Measurements from ENCODE around the gene BSPRY. TPM values are rescaled to one million over a fixed set of nuclear protein-coding genes. Genes with fewer than 3 reads are reported as not detected.

Gene BSPRY
- total RNA-seq, 1 experiment from 2014 or later: not detected

GRCh38 chr9:113386571-113387393 lies 37.4 kb downstream of the BSPRY start:
- DNase-seq (ENCODE audit: low read depth in 1 of 2, low spot score in 2 of 2): no peak
- Histone ChIP-seq H3K27ac (no peak overlapping the region), H3K27me3 (replicated peaks) (no peaks in the 10 kb centered on the region), H3K9me3 (replicated peaks) (no peaks in the 10 kb centered on the region), H3K36me3 (peaks cover 14% of the 10 kb centered on the region), H3K4me1 (replicated peaks) (no peaks in the 10 kb centered on the region), H3K4me3 (no peak overlapping the region)

- no peak overlapping the region for H3K27ac ChIP-seq
- H3K4me1 ChIP-seq (replicated peaks): no peaks in the 10 kb centered on the region
- no peak overlapping the region for H3K4me3 ChIP-seq
- no peaks in the 10 kb centered on the region for H3K9me3 ChIP-seq (replicated peaks)
- peaks cover 17% of the 10 kb centered on the region for H3K36me3 ChIP-seq
- DNase-seq (ENCODE audit: low read depth in 1 of 2, low spot score in 2 of 2): no peak
- H3K27me3 ChIP-seq (replicated peaks): no peaks in the 10 kb centered on the region
Observed at GRCh38 chr9:113387560-113388230, 38.4 kb downstream of the BSPRY start.

- no peaks in the 10 kb centered on the region for H3K27me3 ChIP-seq (replicated peaks)
- H3K9me3 ChIP-seq (replicated peaks): no peaks in the 10 kb centered on the region
- no peaks in the 10 kb centered on the region for H3K4me1 ChIP-seq (replicated peaks)
- H3K36me3 ChIP-seq: peaks cover 17% of the 10 kb centered on the region
- no peak overlapping the region for H3K4me3 ChIP-seq
- H3K27ac ChIP-seq: no peak overlapping the region
- no peak for DNase-seq (ENCODE audit: low read depth in 1 of 2, low spot score in 2 of 2)
Observed at GRCh38 chr9:113388833-113389232, 39.5 kb downstream of the BSPRY start.

DNA sequence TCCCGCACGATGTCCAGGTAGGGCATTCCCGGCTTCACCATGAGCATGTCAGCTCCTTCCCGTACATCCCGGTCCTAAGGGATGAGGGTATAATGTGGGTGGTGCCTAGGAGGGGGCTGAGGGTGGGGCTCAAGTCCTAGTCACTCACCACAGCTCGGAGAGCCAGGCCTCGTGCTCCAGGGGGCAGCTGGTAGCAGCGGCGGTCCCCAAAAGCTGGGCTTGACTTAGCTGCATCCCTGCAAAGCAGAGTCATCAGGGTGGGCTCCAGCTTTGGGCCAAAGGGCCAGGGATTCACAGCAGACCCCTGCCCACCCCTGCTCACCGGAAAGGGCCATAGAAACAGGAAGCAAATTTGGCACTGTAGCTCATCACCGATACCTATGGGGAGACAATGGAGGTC lies 40.1 kb downstream of the BSPRY start:
- H3K27me3 ChIP-seq (replicated peaks): no peaks in the 10 kb centered on the region
- H3K4me1 ChIP-seq (replicated peaks): no peaks in the 10 kb centered on the region
- H3K27ac ChIP-seq: no peak overlapping the region
- no peaks in the 10 kb centered on the region for H3K9me3 ChIP-seq (replicated peaks)
- H3K36me3 ChIP-seq: peaks cover 17% of the 10 kb centered on the region
- no peak overlapping the region for H3K4me3 ChIP-seq
- DNase-seq (ENCODE audit: low read depth in 1 of 2, low spot score in 2 of 2): no peak

- H3K27ac ChIP-seq: no peak overlapping the region
- H3K4me3 ChIP-seq: no peak overlapping the region
- H3K4me1 ChIP-seq (replicated peaks): no peaks in the 10 kb centered on the region
- no peaks in the 10 kb centered on the region for H3K27me3 ChIP-seq (replicated peaks)
- H3K9me3 ChIP-seq (replicated peaks): no peaks in the 10 kb centered on the region
- peaks cover 17% of the 10 kb centered on the region for H3K36me3 ChIP-seq
- DNase-seq (ENCODE audit: low read depth in 1 of 2, low spot score in 2 of 2): no peak
Observed at GRCh38 chr9:113390192-113390960, 41.0 kb downstream of the BSPRY start.

- no peak for DNase-seq (ENCODE audit: low read depth in 1 of 2, low spot score in 2 of 2)
- no peaks in the 10 kb centered on the region for H3K4me1 ChIP-seq (replicated peaks)
- no peaks in the 10 kb centered on the region for H3K27me3 ChIP-seq (replicated peaks)
- no peak overlapping the region for H3K4me3 ChIP-seq
- no peak overlapping the region for H3K27ac ChIP-seq
- H3K9me3 ChIP-seq (replicated peaks): no peaks in the 10 kb centered on the region
- peaks cover 17% of the 10 kb centered on the region for H3K36me3 ChIP-seq
Observed at GRCh38 chr9:113391917-113392316, 42.6 kb downstream of the BSPRY start.

DNA sequence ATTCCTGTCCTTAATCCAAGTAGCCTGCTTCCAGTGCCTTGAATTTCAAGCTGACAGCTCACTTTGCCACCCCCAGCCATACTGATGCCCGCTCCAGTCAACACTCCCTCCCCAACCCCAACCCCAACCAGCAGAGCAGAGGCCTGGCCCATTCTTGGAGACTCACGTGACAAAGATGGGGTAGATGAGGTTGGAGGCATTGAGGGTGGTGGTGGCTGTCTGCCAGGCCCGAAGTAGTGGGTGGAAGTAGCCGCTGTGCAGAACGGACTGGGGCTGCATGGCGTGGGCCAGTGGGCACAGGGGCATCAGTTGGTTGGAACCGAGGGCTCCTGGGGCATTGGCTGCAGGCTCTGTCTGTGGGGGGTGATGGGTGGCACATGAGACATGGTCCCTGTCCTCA lies 43.9 kb downstream of the BSPRY start:
- H3K27ac ChIP-seq: no peak overlapping the region

DNA sequence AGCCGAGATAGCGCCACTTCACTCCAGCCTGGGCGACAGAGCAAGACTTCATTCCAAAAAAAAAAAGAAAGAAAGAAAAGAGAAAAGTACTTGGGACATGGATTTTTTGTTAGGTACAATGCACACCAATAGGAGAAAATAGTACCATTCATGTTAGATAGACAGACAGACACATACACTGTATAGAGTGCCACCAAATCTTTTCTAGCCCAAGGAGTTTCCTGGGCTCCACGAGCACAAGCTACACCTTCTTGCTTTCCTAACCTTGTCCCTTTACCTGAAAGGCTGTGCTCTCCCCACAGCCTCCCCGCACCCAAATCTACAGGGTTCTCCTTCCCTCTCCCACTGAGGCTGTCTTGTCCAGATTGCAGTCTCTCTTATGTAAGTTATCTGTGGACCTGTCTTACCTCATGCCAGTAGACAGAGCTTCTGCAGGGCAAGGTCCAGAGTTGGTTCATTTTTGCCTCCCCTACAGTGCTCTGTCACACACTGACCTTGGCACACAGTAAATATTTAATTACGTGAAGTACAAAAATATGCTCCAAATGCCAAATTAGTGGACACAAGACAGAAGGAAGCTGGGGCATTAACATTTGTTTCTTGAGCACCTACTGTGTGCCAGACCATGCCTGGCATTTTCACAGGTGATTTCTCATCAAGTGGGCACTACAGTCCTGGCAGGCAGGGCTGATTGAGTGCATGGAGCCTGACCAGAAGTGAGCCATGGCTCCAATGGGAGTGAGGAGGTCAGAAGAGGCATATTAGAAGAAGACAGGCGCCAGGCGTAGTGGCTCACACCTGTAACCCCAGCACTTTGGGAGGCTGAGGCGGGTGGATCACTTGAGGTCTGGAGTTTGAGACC lies 45.9 kb downstream of the BSPRY start:
- H3K4me1 ChIP-seq (replicated peaks): peaks cover 16% of the 10 kb centered on the region
- no peak for DNase-seq (ENCODE audit: low read depth in 1 of 2, low spot score in 2 of 2)
- no peak overlapping the region for H3K27ac ChIP-seq
- H3K27me3 ChIP-seq (replicated peaks): no peaks in the 10 kb centered on the region
- H3K9me3 ChIP-seq (replicated peaks): no peaks in the 10 kb centered on the region
- no peak overlapping the region for H3K4me3 ChIP-seq
- peaks cover 13% of the 10 kb centered on the region for H3K36me3 ChIP-seq

More for the DNA sequence above, 43.9 kb downstream of the BSPRY start:
- H3K9me3 ChIP-seq (replicated peaks): no peaks in the 10 kb centered on the region
- peaks cover 7% of the 10 kb centered on the region for H3K4me1 ChIP-seq (replicated peaks)
- DNase-seq (ENCODE audit: low read depth in 1 of 2, low spot score in 2 of 2): no peak
- peaks cover 13% of the 10 kb centered on the region for H3K36me3 ChIP-seq
- H3K27me3 ChIP-seq (replicated peaks): no peaks in the 10 kb centered on the region
- H3K4me3 ChIP-seq: no peak overlapping the region

GRCh38 chr9:113397203-113397631 lies 47.9 kb downstream of the BSPRY start:
- Histone ChIP-seq H3K36me3 (peaks cover 3% of the 10 kb centered on the region; the same call in 1 of the 2 replicates), H3K9me3 (replicated peaks) (no peaks in the 10 kb centered on the region), H3K27ac (no peak overlapping the region), H3K4me3 (no peak overlapping the region), H3K4me1 (replicated peaks) (peaks cover 23% of the 10 kb centered on the region), H3K27me3 (replicated peaks) (no peaks in the 10 kb centered on the region)
- DNase-seq (ENCODE audit: low read depth in 1 of 2, low spot score in 2 of 2): no peak

GRCh38 chr9:113398796-113399195 lies 49.5 kb downstream of the BSPRY start:
- no peaks in the 10 kb centered on the region for H3K36me3 ChIP-seq
- H3K4me1 ChIP-seq (replicated peaks): peaks cover 23% of the 10 kb centered on the region
- no peak for DNase-seq (ENCODE audit: low read depth in 1 of 2, low spot score in 2 of 2)
- no peak overlapping the region for H3K4me3 ChIP-seq
- no peaks in the 10 kb centered on the region for H3K27me3 ChIP-seq (replicated peaks)
- no peak overlapping the region for H3K27ac ChIP-seq
- no peaks in the 10 kb centered on the region for H3K9me3 ChIP-seq (replicated peaks)

DNA sequence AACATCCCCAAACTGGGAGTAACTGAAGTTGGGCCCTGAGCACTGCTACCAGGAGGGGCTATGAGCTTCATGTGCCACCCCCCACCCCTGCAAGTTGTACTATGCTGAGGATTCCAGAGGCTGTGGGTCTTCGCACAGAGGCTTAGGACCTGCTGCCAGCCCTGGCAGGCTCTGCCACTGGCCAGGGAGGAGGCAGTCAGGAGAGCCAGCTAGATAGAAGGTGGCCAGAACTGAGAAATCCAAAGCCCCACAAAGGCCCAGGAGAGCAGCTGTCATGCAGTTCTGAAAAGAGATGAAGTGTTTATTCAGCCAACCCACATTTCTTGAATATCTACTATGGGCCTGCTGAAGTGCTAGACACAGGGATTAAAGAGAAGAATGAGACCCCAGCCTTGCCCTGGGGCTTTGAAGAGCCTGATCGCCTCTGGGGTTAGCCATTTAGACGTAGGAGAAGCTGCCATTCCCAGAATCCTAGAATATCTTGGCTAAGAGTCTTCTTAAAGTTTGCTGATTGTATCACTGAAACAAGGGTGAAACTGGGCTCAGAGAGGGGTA lies 50.4 kb downstream of the BSPRY start:
- no peaks in the 10 kb centered on the region for H3K36me3 ChIP-seq
- no peaks in the 10 kb centered on the region for H3K27me3 ChIP-seq (replicated peaks)
- no peak overlapping the region for H3K4me3 ChIP-seq
- no peak overlapping the region for H3K27ac ChIP-seq
- no peaks in the 10 kb centered on the region for H3K9me3 ChIP-seq (replicated peaks)
- DNase-seq (ENCODE audit: low read depth in 1 of 2, low spot score in 2 of 2): no peak
- peaks cover 23% of the 10 kb centered on the region for H3K4me1 ChIP-seq (replicated peaks)

DNA sequence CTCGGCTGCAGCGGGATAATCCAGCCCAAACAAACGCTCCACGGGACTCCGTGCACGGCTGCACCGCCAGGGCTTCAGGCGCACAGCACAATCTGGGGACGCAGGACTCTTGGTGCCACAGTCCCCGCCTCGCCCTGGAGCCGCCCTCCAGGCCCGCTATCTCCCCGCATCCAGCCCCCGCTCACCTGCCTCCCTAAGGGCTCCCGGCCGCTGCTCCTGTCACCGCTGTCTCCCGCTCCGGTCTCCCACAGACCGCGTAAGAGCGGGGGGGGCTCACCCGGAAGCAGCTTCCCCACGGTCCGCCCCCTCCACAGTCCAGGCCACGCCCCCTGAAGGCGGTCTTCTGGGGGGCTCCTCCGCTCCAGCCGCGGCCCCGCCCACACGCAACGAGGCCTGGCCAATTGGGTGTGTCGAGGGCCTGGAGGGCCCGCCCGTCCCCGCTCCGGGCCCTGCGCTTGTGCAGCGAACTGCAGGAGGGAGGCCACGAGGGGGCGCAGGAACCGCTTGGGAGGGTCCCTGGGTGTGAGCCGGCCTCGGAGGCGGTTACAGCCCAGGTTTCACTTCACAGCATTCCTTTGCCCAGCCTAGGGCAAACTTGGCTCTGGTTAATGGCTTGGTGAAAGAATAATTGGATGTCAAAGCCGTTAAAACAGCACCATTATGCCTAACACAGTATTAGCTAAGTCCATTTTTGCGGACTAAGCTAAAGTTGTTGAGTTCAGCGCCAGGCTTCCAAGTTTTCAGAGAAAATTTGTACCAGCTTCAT lies 51.9 kb downstream of the BSPRY start, which contains the start of gene ALAD:
ALAD (minus strand) TSS at position 258 of the 766 bp plus-strand sequence. CDS start 7,725 bp downstream, outside the sequence.
- peak within 1 kb of the TSS; percentile 64 for H3K4me3 ChIP-seq
- H3K9me3 ChIP-seq (replicated peaks): no peaks in the 10 kb centered on the region
- no peaks in the 10 kb centered on the region for H3K27me3 ChIP-seq (replicated peaks)
- peaks cover 23% of the 10 kb centered on the region for H3K4me1 ChIP-seq (replicated peaks)
- peak within 1 kb of the TSS; percentile 9 for H3K27ac ChIP-seq
- peak; percentile 98 to 99 for DNase-seq (ENCODE audit: low read depth in 1 of 2, low spot score in 2 of 2)
- no peaks in the 10 kb centered on the region for H3K36me3 ChIP-seq

All from SJSA1 (cell line).